Measurements from ENCODE around the gene BMP15.

DNA sequence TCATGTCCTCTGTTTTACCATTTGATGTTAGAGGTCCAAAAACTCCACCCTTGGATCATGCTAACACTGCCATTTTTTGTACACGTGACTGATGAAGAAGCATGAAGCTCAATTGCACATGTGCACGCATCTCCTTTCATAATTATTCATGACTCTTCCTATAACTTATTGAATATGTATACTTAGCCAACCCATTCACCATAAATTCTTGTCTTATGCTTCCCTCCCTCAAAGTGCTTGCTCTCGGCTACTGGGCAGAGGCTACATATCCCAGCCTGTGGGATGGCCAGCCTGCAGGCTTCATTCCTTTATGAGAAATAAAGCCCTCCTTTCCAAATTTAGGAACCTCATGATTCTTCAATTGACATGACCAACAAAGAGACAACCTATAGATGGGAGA lies 17.5 kb upstream of the BMP15 start:
- TF ChIP-seq, protein P1, sequence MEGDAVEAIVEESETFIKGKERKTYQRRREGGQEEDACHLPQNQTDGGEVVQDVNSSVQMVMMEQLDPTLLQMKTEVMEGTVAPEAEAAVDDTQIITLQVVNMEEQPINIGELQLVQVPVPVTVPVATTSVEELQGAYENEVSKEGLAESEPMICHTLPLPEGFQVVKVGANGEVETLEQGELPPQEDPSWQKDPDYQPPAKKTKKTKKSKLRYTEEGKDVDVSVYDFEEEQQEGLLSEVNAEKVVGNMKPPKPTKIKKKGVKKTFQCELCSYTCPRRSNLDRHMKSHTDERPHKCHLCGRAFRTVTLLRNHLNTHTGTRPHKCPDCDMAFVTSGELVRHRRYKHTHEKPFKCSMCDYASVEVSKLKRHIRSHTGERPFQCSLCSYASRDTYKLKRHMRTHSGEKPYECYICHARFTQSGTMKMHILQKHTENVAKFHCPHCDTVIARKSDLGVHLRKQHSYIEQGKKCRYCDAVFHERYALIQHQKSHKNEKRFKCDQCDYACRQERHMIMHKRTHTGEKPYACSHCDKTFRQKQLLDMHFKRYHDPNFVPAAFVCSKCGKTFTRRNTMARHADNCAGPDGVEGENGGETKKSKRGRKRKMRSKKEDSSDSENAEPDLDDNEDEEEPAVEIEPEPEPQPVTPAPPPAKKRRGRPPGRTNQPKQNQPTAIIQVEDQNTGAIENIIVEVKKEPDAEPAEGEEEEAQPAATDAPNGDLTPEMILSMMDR (IDR thresholded peaks at IDR 0.05): no peak
- TF ChIP-seq POLR2A (IDR thresholded peaks at IDR 0.05) (no peak), EP300 (IDR thresholded peaks at IDR 0.05) (no peak)

Data from suprapubic skin (tissue), 3 donors.